HFFc6 (cell line): Measurements from ENCODE around the gene ATF6. TPM values are rescaled to one million over a fixed set of nuclear protein-coding genes. Genes with fewer than 3 reads are reported as not detected.

ENCODE experiments used
- DNase-seq: peaks from one replicate; pipeline ENCODE4 v3.0.0-alpha.2; 2018
- H3K27ac Mint-ChIP-seq: 2 replicates; pipeline ENCODE4 v1.8.0; 2020; ENCODE audit warnings: mild to moderate bottlenecking, mixed read lengths
- H3K27me3 Mint-ChIP-seq: 2 replicates; pipeline ENCODE4 v1.8.0; 2021; ENCODE audit warnings: mild to moderate bottlenecking, moderate library complexity, mixed read lengths; ENCODE audit not compliant: insufficient read depth
- H3K36me3 Mint-ChIP-seq: 2 replicates; pipeline ENCODE4 v1.8.0; 2021; ENCODE audit warnings: low read depth, mixed read lengths
- H3K4me1 Mint-ChIP-seq: 2 replicates; pipeline ENCODE4 v1.8.0; 2020; ENCODE audit warnings: low read depth, mixed read lengths
- H3K4me3 Mint-ChIP-seq: 2 replicates; pipeline ENCODE4 v1.8.0; 2020; ENCODE audit warnings: mild to moderate bottlenecking, moderate library complexity, mixed read lengths
- H3K9me3 Mint-ChIP-seq: 2 replicates; pipeline ENCODE4 v1.8.0; 2020; ENCODE audit warnings: mild to moderate bottlenecking, mixed read lengths
- total RNA-seq, 6 experiments: library from RNA; stranded (reverse); fragmentation: NEBNext Ultra II Directional; extraction: Animal tissue kit (Norgen Biotek cat#: 25700); gene quantifications; 2 replicates in 1 of 6; 3 replicates in 5 of 6; pipeline ENCODE4 v1.2.3, GENCODE V29; 2021
- TF ChIP-seq, protein P1 (sequence below): fragments of 200-600 bp; sonication (generic); IDR thresholded peaks from 2 replicates; pipeline ENCODE4 v1.5.0; 2021; ENCODE audit warnings: antibody characterized with exemption, mild to moderate bottlenecking

ATF6 gene
- total RNA-seq, 6 experiments from 2014 or later: 23.7 to 29.9 (median 27.6) TPM

DNA sequence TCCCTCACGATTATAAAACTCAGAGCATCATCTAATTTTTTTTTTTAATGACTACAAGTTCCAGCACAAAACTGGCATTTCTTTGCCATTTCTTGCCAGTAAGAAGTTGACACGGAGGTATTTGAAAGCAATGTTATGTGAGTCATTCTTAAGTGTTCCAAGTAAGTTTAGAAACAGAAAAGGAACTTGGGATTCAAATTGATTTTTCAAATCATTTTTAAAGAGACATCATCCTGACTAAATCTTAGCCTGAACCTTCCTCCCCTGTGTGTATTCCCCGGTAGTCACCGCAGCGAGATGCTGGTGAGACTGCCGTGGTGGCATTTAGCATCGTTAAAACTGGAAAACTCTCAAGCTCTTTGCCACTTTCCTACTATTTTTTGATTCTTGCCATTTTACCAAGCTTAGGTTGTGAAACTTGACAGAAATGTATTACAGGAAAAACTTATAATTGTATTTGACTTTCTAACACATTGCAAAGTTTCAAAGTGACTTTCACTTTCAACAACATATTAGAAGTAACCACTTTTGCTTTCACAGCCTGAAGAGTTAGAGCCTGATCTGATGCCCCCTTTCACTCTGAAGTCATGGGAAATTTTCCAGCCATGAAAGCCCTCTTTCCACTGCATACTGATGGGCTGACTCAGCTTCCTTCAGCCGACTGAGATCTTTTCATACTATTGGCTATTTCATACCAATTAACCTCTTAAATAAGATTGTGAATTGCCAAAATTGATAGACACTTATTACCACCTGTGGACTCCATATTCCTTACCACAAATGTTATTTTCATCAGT, 196.2 kb downstream of the ATF6 start:
- H3K4me3 Mint-ChIP-seq: peak overlapping the region; percentile 92
- H3K36me3 Mint-ChIP-seq: peaks cover 20% of the 10 kb centered on the region
- peak; percentile 81 for DNase-seq
- H3K27ac Mint-ChIP-seq: peak overlapping the region; percentile 97
- H3K4me1 Mint-ChIP-seq: peaks cover 61% of the 10 kb centered on the region
- no peaks in the 10 kb centered on the region for H3K9me3 Mint-ChIP-seq
- H3K27me3 Mint-ChIP-seq: peaks cover 3% of the 10 kb centered on the region
- TF ChIP-seq, protein P1, sequence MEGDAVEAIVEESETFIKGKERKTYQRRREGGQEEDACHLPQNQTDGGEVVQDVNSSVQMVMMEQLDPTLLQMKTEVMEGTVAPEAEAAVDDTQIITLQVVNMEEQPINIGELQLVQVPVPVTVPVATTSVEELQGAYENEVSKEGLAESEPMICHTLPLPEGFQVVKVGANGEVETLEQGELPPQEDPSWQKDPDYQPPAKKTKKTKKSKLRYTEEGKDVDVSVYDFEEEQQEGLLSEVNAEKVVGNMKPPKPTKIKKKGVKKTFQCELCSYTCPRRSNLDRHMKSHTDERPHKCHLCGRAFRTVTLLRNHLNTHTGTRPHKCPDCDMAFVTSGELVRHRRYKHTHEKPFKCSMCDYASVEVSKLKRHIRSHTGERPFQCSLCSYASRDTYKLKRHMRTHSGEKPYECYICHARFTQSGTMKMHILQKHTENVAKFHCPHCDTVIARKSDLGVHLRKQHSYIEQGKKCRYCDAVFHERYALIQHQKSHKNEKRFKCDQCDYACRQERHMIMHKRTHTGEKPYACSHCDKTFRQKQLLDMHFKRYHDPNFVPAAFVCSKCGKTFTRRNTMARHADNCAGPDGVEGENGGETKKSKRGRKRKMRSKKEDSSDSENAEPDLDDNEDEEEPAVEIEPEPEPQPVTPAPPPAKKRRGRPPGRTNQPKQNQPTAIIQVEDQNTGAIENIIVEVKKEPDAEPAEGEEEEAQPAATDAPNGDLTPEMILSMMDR: no peak; the same call in 1 of the 2 replicates

DNA sequence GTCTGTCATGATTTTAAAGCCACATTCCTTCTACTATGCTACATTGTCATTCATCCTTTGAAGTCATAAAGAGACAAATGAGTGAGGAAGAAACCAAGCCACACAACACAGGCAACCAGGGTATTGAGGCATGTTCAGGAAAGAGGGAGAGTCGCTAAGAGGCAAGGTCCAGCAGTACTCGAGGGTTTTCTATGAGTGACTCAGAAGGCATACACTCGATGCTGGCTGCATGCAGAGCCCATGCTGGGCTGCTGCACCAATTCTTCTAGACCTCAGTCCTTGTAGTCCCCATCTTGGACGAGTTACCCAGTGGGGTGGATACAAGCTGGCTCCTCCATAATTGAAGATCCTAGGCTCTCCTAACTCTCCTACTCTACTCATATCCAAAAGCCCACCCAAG, 199.9 kb downstream of the ATF6 start:
- Mint-ChIP-seq H3K9me3 (no peaks in the 10 kb centered on the region), H3K27ac (no peak overlapping the region), H3K4me3 (no peak overlapping the region), H3K4me1 (peaks cover 37% of the 10 kb centered on the region), H3K36me3 (peaks cover 12% of the 10 kb centered on the region), H3K27me3 (peaks cover 1% of the 10 kb centered on the region)
- DNase-seq: no peak
- TF ChIP-seq, protein P1: no peak

DNA sequence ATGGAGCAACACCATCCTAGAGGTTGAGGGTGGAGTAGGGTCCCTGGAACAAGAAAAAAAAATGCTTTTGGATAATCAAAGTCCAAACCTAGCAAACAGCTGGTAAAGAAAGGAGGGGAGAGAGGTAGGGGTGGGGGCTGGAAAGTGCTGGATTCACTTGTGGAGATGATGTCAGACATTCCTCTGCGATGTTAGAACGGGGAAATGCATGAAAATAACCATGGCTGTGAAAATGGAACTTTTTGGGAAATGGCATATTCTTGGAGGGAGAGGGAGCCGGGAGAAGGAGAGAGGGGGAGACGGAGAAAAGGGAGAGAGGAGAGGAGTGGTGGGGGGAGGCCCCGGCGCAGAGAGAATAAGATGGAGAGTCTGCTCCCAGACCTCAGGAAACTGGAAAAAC, 203.9 kb downstream of the ATF6 start:
- no peak overlapping the region for H3K4me3 Mint-ChIP-seq
- H3K27me3 Mint-ChIP-seq: peaks cover 20% of the 10 kb centered on the region
- no peaks in the 10 kb centered on the region for H3K9me3 Mint-ChIP-seq
- H3K27ac Mint-ChIP-seq: peak overlapping the region; percentile 37; the same call in 1 of the 2 replicates
- no peak for DNase-seq
- peaks cover 8% of the 10 kb centered on the region; the same call in 1 of the 2 replicates for H3K4me1 Mint-ChIP-seq
- H3K36me3 Mint-ChIP-seq: peaks cover 6% of the 10 kb centered on the region; the same call in 1 of the 2 replicates
- TF ChIP-seq, protein P1: no peak

DNA sequence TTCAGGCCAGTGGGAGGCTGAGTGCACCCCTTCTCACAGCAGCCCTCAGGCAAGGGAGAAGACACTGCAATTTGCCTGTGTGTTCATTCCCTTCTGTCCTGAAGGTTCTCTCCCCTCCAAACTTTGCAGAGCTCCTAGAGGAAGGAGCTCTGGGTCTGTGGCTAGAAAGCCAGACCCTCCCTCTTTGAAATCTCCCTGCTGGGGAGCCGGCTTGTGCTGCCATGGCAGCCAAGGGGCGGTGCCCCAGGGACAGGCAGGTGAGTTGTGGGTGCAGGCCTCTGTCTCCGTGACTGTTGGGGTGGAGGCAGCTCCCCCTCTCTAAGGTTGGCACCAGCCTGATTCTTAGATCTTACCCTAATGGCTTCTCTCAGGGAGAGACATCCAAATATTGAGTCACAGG, 204.5 kb downstream of the ATF6 start:
- peaks cover 8% of the 10 kb centered on the region; the same call in 1 of the 2 replicates for H3K4me1 Mint-ChIP-seq
- H3K27me3 Mint-ChIP-seq: peaks cover 26% of the 10 kb centered on the region
- H3K4me3 Mint-ChIP-seq: no peak overlapping the region
- no peaks in the 10 kb centered on the region for H3K9me3 Mint-ChIP-seq
- H3K27ac Mint-ChIP-seq: no peak overlapping the region
- DNase-seq: no peak
- TF ChIP-seq, protein P1: no peak
- peaks cover 6% of the 10 kb centered on the region; the same call in 1 of the 2 replicates for H3K36me3 Mint-ChIP-seq

DNA sequence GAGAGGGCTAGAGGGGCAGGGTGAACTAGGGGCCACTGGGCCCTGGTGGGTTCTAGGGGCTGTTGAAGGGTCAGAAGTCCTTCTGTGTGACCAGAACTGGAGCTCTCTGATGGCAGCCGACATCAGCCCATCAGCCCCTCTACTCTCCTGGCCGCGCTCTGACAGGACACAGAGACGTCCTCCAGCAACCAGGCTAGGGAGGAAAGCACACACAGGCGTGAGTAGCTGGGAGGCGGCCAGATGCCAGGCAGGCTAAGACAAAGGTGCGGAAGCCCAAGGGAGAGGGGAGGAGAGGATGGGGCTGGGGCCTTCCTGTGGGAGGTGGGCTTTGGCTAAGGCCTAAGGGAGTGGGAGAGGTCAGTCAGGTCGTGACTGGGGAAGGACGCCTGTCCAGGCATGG, 206.7 kb downstream of the ATF6 start:
- DNase-seq: no peak
- TF ChIP-seq, protein P1: no peak
- Mint-ChIP-seq H3K4me1 (peaks cover 8% of the 10 kb centered on the region; the same call in 1 of the 2 replicates), H3K27me3 (peaks cover 33% of the 10 kb centered on the region), H3K36me3 (peaks cover 4% of the 10 kb centered on the region; the same call in 1 of the 2 replicates), H3K9me3 (no peaks in the 10 kb centered on the region), H3K4me3 (no peak overlapping the region), H3K27ac (no peak overlapping the region)
